WTC11 (cell line): Measurements from ENCODE around the gene RHOU.

Source experiments
- GRHL2 ChIP-seq: fragments of 250-450 bp; sonication (Bioruptor Pico); IDR thresholded peaks from 2 replicates; pipeline ENCODE4 v1.8.0; 2022; ENCODE audit warnings: mild to moderate bottlenecking, moderate library complexity; ENCODE audit not compliant: insufficient replicate concordance, severe bottlenecking
- NFE2L1 ChIP-seq: sonication (generic); formaldehyde crosslinking; IDR thresholded peaks from 2 replicates; pipeline ENCODE4 v1.8.1; 2023; ENCODE audit warnings: missing genetic modification reagents
- NFYB ChIP-seq: sonication (generic); formaldehyde crosslinking; conservative IDR thresholded peaks from 2 replicates; pipeline ENCODE4 v1.8.0; 2022; ENCODE audit warnings: low read depth, missing genetic modification reagents
- RORB ChIP-seq: fragments of 250-450 bp; sonication (Bioruptor Pico); IDR thresholded peaks from 2 replicates; pipeline ENCODE4 v1.9.0; 2021; ENCODE audit warnings: mild to moderate bottlenecking
- TCF7 ChIP-seq: sonication (generic); formaldehyde crosslinking; IDR thresholded peaks from 2 replicates; pipeline ENCODE4 v1.8.0; 2022; ENCODE audit warnings: mild to moderate bottlenecking, low read depth, missing genetic modification reagents, moderate library complexity
- TEAD1 ChIP-seq: sonication (generic); formaldehyde crosslinking; IDR thresholded peaks from 2 replicates; pipeline ENCODE4 v1.8.0; 2022; ENCODE audit warnings: mild to moderate bottlenecking, missing genetic modification reagents
- ZNF121 ChIP-seq: sonication (generic); formaldehyde crosslinking; IDR thresholded peaks from 2 replicates; pipeline ENCODE4 v1.8.0; 2023; ENCODE audit warnings: missing genetic modification reagents
- TF ChIP-seq, protein P1 (sequence below): sonication (generic); formaldehyde crosslinking; IDR thresholded peaks from 2 replicates; pipeline ENCODE4 v1.8.1; 2022; ENCODE audit warnings: mild to moderate bottlenecking, moderate library complexity, missing genetic modification reagents
- TF ChIP-seq, protein P2 (sequence below): fragments of 200-600 bp; IDR thresholded peaks from 2 replicates; pipeline ENCODE4 v1.8.0; 2022; ENCODE audit warnings: antibody characterized with exemption
- TF ChIP-seq, protein P3 (sequence below): sonication (generic); formaldehyde crosslinking; IDR thresholded peaks from 2 replicates; pipeline ENCODE4 v1.8.1; 2023; ENCODE audit warnings: mild to moderate bottlenecking, missing genetic modification reagents, moderate library complexity
- TF ChIP-seq, protein P4 (sequence below): sonication (generic); formaldehyde crosslinking; IDR thresholded peaks from 2 replicates; pipeline ENCODE4 v1.8.0; 2022; ENCODE audit warnings: mild to moderate bottlenecking, missing genetic modification reagents

DNA sequence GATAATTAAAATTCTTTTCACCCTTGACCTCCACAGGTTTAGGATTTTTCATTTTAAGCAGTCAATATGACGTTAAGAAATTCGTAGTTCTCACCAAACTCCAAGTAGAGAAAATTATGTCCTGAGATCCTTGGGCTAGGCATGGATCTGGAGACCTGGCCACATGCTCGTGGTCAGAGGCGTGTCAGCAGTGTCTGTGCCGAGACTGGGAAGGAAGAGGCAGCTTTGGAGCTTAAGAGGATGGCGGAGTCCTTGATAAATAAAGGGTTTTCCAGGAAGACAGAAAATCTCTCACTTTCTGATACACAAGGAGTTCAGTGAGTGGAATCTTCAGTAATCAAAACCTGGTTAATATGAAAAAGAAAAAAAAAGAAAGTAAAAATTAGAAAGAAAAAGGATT is 17.0 kb downstream of the RHOU start:
- no peak for TF ChIP-seq NFYB (CRISPR knock-in tag)
- TF ChIP-seq TEAD1 (CRISPR knock-in tag) = no peak
- TF ChIP-seq, protein P1, sequence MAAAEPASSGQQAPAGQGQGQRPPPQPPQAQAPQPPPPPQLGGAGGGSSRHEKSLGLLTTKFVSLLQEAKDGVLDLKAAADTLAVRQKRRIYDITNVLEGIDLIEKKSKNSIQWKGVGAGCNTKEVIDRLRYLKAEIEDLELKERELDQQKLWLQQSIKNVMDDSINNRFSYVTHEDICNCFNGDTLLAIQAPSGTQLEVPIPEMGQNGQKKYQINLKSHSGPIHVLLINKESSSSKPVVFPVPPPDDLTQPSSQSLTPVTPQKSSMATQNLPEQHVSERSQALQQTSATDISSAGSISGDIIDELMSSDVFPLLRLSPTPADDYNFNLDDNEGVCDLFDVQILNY (CRISPR knock-in tag) = no peak
- TF ChIP-seq RORB (CRISPR knock-in tag) = no peak
- TF ChIP-seq NFE2L1 (CRISPR knock-in tag) = no peak
- no peak for TF ChIP-seq TCF7
- TF ChIP-seq, protein P2, sequence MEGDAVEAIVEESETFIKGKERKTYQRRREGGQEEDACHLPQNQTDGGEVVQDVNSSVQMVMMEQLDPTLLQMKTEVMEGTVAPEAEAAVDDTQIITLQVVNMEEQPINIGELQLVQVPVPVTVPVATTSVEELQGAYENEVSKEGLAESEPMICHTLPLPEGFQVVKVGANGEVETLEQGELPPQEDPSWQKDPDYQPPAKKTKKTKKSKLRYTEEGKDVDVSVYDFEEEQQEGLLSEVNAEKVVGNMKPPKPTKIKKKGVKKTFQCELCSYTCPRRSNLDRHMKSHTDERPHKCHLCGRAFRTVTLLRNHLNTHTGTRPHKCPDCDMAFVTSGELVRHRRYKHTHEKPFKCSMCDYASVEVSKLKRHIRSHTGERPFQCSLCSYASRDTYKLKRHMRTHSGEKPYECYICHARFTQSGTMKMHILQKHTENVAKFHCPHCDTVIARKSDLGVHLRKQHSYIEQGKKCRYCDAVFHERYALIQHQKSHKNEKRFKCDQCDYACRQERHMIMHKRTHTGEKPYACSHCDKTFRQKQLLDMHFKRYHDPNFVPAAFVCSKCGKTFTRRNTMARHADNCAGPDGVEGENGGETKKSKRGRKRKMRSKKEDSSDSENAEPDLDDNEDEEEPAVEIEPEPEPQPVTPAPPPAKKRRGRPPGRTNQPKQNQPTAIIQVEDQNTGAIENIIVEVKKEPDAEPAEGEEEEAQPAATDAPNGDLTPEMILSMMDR = no peak
- TF ChIP-seq, protein P3, sequence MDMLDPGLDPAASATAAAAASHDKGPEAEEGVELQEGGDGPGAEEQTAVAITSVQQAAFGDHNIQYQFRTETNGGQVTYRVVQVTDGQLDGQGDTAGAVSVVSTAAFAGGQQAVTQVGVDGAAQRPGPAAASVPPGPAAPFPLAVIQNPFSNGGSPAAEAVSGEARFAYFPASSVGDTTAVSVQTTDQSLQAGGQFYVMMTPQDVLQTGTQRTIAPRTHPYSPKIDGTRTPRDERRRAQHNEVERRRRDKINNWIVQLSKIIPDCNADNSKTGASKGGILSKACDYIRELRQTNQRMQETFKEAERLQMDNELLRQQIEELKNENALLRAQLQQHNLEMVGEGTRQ (CRISPR knock-in tag) = no peak
- TF ChIP-seq ZNF121 (CRISPR knock-in tag) = no peak
- no peak for TF ChIP-seq GRHL2 (CRISPR knock-in tag)
- TF ChIP-seq, protein P4, sequence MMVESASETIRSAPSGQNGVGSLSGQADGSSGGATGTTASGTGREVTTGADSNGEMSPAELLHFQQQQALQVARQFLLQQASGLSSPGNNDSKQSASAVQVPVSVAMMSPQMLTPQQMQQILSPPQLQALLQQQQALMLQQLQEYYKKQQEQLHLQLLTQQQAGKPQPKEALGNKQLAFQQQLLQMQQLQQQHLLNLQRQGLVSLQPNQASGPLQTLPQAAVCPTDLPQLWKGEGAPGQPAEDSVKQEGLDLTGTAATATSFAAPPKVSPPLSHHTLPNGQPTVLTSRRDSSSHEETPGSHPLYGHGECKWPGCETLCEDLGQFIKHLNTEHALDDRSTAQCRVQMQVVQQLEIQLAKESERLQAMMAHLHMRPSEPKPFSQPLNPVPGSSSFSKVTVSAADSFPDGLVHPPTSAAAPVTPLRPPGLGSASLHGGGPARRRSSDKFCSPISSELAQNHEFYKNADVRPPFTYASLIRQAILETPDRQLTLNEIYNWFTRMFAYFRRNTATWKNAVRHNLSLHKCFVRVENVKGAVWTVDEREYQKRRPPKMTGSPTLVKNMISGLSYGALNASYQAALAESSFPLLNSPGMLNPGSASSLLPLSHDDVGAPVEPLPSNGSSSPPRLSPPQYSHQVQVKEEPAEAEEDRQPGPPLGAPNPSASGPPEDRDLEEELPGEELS = no peak
